SK-N-SH treated with all-trans-retinoic acid at 6 μM for 48 hours (cell line): ENCODE results near the gene MYD88.

ENCODE experiments used
- ATAC-seq: fragments of 200-7000 bp; cut with Tn5 transposase; 3 replicates; pipeline ENCODE4 v1.9.1; 2020; ENCODE audit warnings: mild to moderate bottlenecking, moderate library complexity
- ARNTL ChIP-seq: fragments of 450-650 bp; formaldehyde crosslinking; IDR thresholded peaks from 2 replicates; pipeline ENCODE4 v1.5.0; 2020; ENCODE audit warnings: low read depth, mild to moderate bottlenecking, moderate library complexity, borderline replicate concordance
- BACH2 ChIP-seq: fragments of 250-450 bp; sonication (Bioruptor Pico); IDR thresholded peaks from 2 replicates; pipeline ENCODE4 v1.9.0; 2021; ENCODE audit warnings: mild to moderate bottlenecking, borderline replicate concordance
- CREB5 ChIP-seq: fragments of 250-450 bp; sonication (Bioruptor Pico); IDR thresholded peaks from 2 replicates; pipeline ENCODE4 v1.5.1; 2020; ENCODE audit warnings: low read depth, mild to moderate bottlenecking, moderate library complexity
- CSDC2 ChIP-seq: fragments of 250-450 bp; sonication (Bioruptor Pico); IDR thresholded peaks from 2 replicates; pipeline ENCODE4 v1.5.0; 2020; ENCODE audit warnings: mild to moderate bottlenecking, moderate library complexity
- ESRRG ChIP-seq: fragments of 250-450 bp; sonication (Bioruptor Pico); IDR thresholded peaks from 2 replicates; pipeline ENCODE4 v1.6.1; 2021; ENCODE audit warnings: mild to moderate bottlenecking
- GLIS3 ChIP-seq: fragments of 250-450 bp; sonication (Bioruptor Pico); IDR thresholded peaks from 2 replicates; pipeline ENCODE4 v1.5.0; 2020; ENCODE audit warnings: mild to moderate bottlenecking, moderate library complexity
- ISL1 ChIP-seq: fragments of 250-450 bp; sonication (Bioruptor Pico); IDR thresholded peaks from 2 replicates; pipeline ENCODE4 v2.1.2; 2022; ENCODE audit warnings: mild to moderate bottlenecking, moderate library complexity
- OSR1 ChIP-seq: fragments of 250-450 bp; sonication (Bioruptor Pico); IDR thresholded peaks from 2 replicates; pipeline ENCODE4 v1.8.0; 2022; ENCODE audit warnings: moderate library complexity, mild to moderate bottlenecking, inconsistent platforms
- PPARA ChIP-seq: fragments of 250-450 bp; sonication (Bioruptor Pico); IDR thresholded peaks from 2 replicates; pipeline ENCODE4 v1.5.0; 2020; ENCODE audit warnings: mild to moderate bottlenecking, borderline replicate concordance
- RARB ChIP-seq: fragments of 250-450 bp; sonication (Bioruptor Pico); IDR thresholded peaks from 2 replicates; pipeline ENCODE4 v1.8.0; 2021; ENCODE audit warnings: mild to moderate bottlenecking, moderate library complexity
- SNAI2 ChIP-seq: fragments of 250-450 bp; sonication (Bioruptor Pico); IDR thresholded peaks from 2 replicates; pipeline ENCODE4 v1.5.0; 2020; ENCODE audit warnings: mild to moderate bottlenecking, moderate library complexity
- TCF4 ChIP-seq: fragments of 250-450 bp; sonication (Bioruptor Pico); IDR thresholded peaks from 2 replicates; pipeline ENCODE4 v1.8.0; 2021; ENCODE audit warnings: mild to moderate bottlenecking, moderate library complexity, borderline replicate concordance
- TOX ChIP-seq: fragments of 250-450 bp; sonication (Bioruptor Pico); IDR thresholded peaks from 2 replicates; pipeline ENCODE4 v1.8.0; 2021; ENCODE audit warnings: mild to moderate bottlenecking, moderate library complexity, borderline replicate concordance
- ZC3H10 ChIP-seq: fragments of 250-450 bp; sonication (Bioruptor Pico); IDR thresholded peaks from 2 replicates; pipeline ENCODE4 v1.5.1; 2021; ENCODE audit warnings: mild to moderate bottlenecking, moderate library complexity
- ZFP3 ChIP-seq: fragments of 250-450 bp; sonication (Bioruptor Pico); IDR thresholded peaks from 2 replicates; pipeline ENCODE4 v1.5.0; 2020; ENCODE audit warnings: mild to moderate bottlenecking, moderate library complexity
- ZFP30 ChIP-seq: fragments of 450-650 bp; formaldehyde crosslinking; IDR thresholded peaks from 2 replicates; pipeline ENCODE4 v1.5.0; 2022; ENCODE audit warnings: mild to moderate bottlenecking, moderate library complexity
- ZNF70 ChIP-seq: fragments of 450-650 bp; formaldehyde crosslinking; IDR thresholded peaks from 2 replicates; pipeline ENCODE4 v1.5.0; 2020; ENCODE audit warnings: mild to moderate bottlenecking, moderate library complexity
- TF ChIP-seq, protein P1 (sequence below): fragments of 250-450 bp; sonication (Bioruptor Pico); IDR thresholded peaks from 2 replicates; pipeline ENCODE4 v1.5.0; 2020; ENCODE audit warnings: mild to moderate bottlenecking, moderate library complexity
- TF ChIP-seq, protein P2 (sequence below): fragments of 250-450 bp; sonication (Bioruptor Pico); IDR thresholded peaks from 2 replicates; pipeline ENCODE4 v1.8.0; 2020; ENCODE audit warnings: mild to moderate bottlenecking, moderate library complexity, borderline replicate concordance
- TF ChIP-seq, protein P3 (sequence below): fragments of 250-450 bp; sonication (Bioruptor Pico); IDR thresholded peaks from 2 replicates; pipeline ENCODE4 v1.5.1; 2021; ENCODE audit warnings: mild to moderate bottlenecking, moderate library complexity

The MYD88 gene

GRCh38 chr3:38170722-38171121 lies 32.3 kb downstream of the MYD88 start:
- TF ChIP-seq RARB = no peak
- TF ChIP-seq, protein P1, sequence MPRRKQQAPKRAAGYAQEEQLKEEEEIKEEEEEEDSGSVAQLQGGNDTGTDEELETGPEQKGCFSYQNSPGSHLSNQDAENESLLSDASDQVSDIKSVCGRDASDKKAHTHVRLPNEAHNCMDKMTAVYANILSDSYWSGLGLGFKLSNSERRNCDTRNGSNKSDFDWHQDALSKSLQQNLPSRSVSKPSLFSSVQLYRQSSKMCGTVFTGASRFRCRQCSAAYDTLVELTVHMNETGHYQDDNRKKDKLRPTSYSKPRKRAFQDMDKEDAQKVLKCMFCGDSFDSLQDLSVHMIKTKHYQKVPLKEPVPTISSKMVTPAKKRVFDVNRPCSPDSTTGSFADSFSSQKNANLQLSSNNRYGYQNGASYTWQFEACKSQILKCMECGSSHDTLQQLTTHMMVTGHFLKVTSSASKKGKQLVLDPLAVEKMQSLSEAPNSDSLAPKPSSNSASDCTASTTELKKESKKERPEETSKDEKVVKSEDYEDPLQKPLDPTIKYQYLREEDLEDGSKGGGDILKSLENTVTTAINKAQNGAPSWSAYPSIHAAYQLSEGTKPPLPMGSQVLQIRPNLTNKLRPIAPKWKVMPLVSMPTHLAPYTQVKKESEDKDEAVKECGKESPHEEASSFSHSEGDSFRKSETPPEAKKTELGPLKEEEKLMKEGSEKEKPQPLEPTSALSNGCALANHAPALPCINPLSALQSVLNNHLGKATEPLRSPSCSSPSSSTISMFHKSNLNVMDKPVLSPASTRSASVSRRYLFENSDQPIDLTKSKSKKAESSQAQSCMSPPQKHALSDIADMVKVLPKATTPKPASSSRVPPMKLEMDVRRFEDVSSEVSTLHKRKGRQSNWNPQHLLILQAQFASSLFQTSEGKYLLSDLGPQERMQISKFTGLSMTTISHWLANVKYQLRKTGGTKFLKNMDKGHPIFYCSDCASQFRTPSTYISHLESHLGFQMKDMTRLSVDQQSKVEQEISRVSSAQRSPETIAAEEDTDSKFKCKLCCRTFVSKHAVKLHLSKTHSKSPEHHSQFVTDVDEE (CRISPR knock-in tag) = no peak
- TF ChIP-seq TCF4 (CRISPR knock-in tag) = no peak
- no peak for TF ChIP-seq BACH2
- TF ChIP-seq PPARA (CRISPR knock-in tag) = no peak
- ATAC-seq = no peak

DNA sequence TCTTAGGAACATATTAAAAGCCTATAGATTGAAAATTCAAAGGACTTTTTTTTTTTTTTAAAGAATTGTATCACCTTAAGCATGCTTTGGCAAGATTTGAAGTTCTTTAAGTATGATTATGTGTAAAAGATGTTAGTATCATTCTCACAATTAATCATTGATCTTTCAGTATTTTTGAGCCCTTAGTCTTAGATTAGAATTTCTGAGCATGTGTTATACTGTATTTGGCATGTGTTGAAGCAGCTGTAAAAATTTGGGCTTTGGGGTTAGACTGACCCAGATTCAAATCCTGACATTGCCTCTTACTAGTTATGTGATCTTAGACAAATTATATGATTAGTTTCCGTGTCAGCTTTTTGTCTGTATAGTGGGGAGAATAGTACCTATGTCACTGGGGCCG lies 33.2 kb downstream of the MYD88 start:
- TF ChIP-seq ZFP3 (CRISPR knock-in tag) (no peak), ZNF70 (CRISPR knock-in tag) (no peak), CSDC2 (CRISPR knock-in tag) (no peak), ESRRG (no peak), CREB5 (CRISPR knock-in tag) (no peak), ZC3H10 (CRISPR knock-in tag) (no peak), TCF4 (CRISPR knock-in tag) (no peak), OSR1 (CRISPR knock-in tag) (no peak), SNAI2 (CRISPR knock-in tag) (no peak), BACH2 (no peak), ARNTL (CRISPR knock-in tag) (no peak), ZFP30 (no peak), GLIS3 (no peak), RARB (no peak), ISL1 (CRISPR knock-in tag) (no peak)
- TF ChIP-seq, protein P1 (CRISPR knock-in tag) = no peak
- TF ChIP-seq, protein P2, sequence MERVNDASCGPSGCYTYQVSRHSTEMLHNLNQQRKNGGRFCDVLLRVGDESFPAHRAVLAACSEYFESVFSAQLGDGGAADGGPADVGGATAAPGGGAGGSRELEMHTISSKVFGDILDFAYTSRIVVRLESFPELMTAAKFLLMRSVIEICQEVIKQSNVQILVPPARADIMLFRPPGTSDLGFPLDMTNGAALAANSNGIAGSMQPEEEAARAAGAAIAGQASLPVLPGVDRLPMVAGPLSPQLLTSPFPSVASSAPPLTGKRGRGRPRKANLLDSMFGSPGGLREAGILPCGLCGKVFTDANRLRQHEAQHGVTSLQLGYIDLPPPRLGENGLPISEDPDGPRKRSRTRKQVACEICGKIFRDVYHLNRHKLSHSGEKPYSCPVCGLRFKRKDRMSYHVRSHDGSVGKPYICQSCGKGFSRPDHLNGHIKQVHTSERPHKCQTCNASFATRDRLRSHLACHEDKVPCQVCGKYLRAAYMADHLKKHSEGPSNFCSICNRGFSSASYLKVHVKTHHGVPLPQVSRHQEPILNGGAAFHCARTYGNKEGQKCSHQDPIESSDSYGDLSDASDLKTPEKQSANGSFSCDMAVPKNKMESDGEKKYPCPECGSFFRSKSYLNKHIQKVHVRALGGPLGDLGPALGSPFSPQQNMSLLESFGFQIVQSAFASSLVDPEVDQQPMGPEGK (CRISPR knock-in tag) = no peak
- TF ChIP-seq, protein P3, sequence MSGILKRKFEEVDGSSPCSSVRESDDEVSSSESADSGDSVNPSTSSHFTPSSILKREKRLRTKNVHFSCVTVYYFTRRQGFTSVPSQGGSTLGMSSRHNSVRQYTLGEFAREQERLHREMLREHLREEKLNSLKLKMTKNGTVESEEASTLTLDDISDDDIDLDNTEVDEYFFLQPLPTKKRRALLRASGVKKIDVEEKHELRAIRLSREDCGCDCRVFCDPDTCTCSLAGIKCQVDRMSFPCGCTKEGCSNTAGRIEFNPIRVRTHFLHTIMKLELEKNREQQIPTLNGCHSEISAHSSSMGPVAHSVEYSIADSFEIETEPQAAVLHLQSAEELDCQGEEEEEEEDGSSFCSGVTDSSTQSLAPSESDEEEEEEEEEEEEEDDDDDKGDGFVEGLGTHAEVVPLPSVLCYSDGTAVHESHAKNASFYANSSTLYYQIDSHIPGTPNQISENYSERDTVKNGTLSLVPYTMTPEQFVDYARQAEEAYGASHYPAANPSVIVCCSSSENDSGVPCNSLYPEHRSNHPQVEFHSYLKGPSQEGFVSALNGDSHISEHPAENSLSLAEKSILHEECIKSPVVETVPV = no peak
- TF ChIP-seq, all 23 proteins: peak for 0
- no peak for ATAC-seq

DNA sequence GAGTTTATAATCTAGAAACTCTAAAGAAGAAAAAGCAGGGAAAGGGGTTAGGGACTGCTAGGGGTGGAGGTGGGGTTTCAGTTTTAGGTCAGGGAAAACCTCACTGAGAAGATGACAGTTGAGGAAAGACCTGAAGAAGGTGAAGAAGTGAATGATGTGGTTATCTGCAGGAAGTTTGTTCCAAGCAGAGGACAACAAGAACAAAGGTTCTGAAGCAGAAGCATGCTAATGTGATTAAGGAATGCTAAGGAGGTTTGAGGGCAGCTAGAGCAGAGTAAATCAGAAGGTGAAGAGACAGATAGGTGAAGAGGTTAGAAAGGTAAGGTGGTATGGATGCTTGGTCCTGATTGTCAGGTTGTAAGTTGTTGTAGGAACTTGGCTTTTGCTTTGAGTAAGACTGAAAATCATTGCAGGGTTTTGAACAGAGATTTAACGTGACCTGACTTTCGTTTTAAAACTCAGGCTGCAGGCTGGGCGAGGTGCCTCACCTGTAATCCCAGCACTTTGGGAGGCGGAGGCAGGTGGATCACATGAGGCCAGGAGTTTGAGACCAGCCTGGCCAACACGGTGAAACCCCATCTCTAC lies 35.5 kb downstream of the MYD88 start:
- TF ChIP-seq PPARA (CRISPR knock-in tag) (no peak), ZC3H10 (CRISPR knock-in tag) (no peak), CREB5 (CRISPR knock-in tag) (no peak), GLIS3 (no peak), TOX (no peak), CSDC2 (CRISPR knock-in tag) (no peak)
- TF ChIP-seq, protein P2 (CRISPR knock-in tag) = no peak
- ATAC-seq = peak; percentile 13; the same call in 1 of the 3 replicates
